ENCODE measurements around the gene NRAP.
A peak's percentile ranks its signal among the peaks of the same experiment; 100 is the strongest.
"Not testable (repeated sequence)": the region's sequence is repeated elsewhere in the genome, so short reads cannot be mapped to it uniquely, and the experiment has no call there.

Gene NRAP

DNA sequence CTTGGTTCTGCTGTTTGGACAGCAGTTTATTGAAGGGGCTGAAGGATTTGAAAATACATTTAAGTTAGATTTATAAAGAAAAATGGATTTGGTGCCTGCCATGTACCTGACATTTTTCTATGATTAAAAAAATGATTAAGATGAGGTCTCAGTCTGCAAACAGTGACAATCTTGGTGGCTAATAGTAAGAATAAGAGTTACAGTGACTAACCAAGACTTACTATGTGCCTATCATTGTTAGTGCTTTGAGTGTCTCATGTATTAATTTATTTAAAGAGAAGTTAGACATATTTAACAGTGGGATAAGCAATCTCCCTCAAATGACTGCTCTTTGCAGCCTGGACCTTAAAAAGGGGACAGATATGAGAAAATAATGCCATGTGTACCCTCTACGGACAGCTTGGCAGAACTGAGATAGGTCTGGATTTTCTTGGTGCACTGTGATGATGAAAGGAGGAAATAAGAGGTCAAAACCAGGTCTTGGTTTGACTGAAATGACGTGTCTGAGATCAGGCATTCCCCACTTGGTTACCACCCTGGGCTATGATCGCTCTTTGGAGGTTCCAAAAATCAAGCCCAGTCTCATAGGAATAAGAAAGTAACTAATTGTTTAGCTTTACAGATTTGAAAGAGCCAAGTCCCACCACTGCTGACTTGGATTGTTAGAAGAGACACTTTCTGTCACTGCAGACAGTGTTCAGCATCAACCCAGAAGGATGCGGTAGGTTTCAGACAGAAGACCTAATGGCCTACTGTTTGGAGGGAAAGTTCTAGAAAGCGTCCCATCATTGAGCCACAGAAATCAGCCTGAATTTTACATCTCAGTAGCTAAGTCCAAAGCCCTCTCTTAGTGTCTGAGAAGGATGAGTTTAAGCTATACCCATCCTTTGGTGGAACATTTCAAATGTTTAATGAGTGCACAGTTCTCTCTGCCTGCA is 18.0 kb upstream of the NRAP start:
- DNase-seq (ENCODE audit: low read depth in 2 of 2, low spot score in 1 of 2): no peak

GRCh38 chr10:113680190-113681111 is 16.6 kb upstream of the NRAP start:
- peak in 1 of 2 donors; percentile 35 for DNase-seq (ENCODE audit: low read depth in 2 of 2, low spot score in 1 of 2)

- peak; percentile 60 to 71 for DNase-seq (ENCODE audit: low read depth in 2 of 2, low spot score in 1 of 2)
Observed at GRCh38 chr10:113679463-113680189, 15.8 kb upstream of the NRAP start, which contains the start of gene CASP7. TSS of gene CASP7 (plus strand) at chr10:113679912. CDS start at chr10:113697494, 17,582 bp downstream.

GRCh38 chr10:113666682-113667252 is 2.9 kb upstream of the NRAP start:
- DNase-seq (ENCODE audit: low read depth in 2 of 2, low spot score in 1 of 2): no peak

DNA sequence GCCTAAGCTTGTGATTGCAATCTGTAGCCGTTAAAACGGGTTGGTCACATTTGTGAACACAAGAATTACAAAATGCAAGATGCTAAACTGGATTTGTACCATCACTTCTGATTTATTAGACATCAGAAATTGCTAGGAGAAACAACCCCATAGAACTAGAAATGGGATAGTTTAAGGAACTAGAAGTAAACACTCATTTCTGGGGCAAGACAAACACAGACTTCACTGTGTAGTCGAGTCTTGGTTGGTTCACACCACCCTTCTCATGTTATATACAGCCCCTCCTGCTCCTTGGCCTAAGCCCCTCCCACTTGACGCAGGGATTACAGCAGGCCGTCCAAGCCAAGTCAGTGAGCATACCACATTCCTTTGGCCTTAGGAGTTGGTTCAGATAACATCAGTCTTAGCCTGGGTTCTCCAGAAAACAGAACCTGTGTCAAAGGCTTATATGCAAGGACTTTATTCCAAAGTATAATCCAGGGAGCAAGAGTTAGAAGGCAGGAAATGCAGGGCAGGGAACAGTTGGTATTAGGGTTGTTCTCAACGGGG is 2.0 kb upstream of the NRAP start:
- DNase-seq (ENCODE audit: low read depth in 2 of 2, low spot score in 1 of 2): no peak

DNA sequence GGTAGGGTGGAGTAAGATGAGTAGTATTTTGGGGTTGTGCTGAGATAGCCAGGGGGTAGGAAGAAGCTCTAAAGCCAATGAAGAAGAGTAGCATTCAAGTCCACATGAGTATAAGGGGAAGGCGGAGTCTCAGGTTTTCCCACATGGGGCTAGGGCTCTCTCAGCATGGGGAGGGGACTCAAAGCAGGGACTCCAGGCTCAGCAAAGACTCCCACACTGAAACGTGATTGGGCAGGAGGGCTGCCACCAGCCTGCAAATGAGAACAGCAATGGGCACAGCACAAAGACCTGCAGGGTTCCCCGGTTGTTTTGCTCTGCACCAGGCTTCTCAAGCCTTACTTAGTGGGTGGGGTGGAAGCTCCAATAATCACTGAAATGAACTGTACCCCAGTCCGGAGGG is 1.5 kb upstream of the NRAP start:
- DNase-seq (ENCODE audit: low read depth in 2 of 2, low spot score in 1 of 2): no peak

GRCh38 chr10:113663142-113663541 is 699 bp downstream of the NRAP start:
- DNase-seq (ENCODE audit: low read depth in 2 of 2, low spot score in 1 of 2): no peak

DNA sequence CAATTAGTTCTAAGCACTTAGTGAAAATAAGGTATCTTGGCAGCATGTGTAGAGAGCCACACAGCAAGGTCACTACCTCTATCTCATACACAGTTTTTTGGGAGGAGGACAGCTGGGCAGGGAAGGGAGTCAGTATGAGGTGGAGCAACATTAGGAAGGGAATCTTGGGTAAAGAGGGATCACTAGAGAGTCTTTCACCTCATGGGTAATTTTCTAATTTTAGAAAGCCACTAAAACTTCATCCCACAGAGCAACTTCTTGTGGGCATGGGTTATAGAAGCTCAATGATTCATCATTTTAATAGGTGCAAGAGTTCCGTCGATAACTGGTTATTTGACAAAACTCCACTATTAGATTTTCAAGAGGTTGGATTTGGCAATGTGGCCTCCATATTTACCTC is 2.5 kb downstream of the NRAP start:
- DNase-seq (ENCODE audit: low read depth in 2 of 2, low spot score in 1 of 2): no peak

- no peak for DNase-seq (ENCODE audit: low read depth in 2 of 2, low spot score in 1 of 2)
Observed at GRCh38 chr10:113657544-113657943, 6.3 kb downstream of the NRAP start.

DNA sequence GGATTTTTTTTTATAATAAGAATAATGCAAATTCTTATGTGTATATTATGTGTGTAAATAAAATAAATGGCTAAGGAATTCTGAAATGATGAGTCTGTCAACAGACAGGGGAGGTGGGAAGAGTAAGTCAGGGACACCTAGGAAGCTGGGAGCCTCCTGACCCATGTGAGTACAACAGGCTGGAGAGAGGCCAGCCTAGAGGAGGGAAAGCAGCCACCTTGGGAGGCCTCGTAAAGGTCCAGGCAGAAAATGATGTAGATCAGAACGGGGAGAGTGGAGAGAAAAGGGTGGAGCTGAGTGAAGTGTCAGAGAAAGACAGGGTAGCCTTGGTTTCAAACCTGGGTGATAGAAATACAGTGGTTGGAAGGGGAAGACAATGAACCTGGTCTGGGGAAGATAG is 6.9 kb downstream of the NRAP start:
- no peak for DNase-seq (ENCODE audit: low read depth in 2 of 2, low spot score in 1 of 2)

GRCh38 chr10:113652456-113652855 is 11.4 kb downstream of the NRAP start:
- DNase-seq (ENCODE audit: low read depth in 2 of 2, low spot score in 1 of 2): not testable (repeated sequence)

DNA sequence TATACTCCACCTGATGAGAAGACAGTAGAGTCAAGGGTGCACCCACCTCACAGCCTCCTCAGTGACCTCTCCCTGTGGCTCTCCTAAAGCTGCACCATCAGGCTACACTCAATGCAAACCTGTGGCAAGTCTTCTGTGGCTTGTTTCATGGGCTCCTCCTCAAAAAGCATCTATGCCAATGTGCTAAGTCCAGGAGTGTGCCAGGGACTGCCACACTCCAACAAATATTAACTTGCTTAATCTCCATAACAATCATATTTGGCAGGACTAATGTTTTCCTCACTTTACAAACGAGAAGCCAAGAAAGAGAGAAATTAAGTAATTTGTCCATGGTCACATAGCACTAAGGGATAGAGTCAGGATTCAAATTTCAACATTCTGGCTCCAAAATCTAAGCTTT is 11.9 kb downstream of the NRAP start:
- no peak for DNase-seq (ENCODE audit: low read depth in 2 of 2, low spot score in 1 of 2)

DNA sequence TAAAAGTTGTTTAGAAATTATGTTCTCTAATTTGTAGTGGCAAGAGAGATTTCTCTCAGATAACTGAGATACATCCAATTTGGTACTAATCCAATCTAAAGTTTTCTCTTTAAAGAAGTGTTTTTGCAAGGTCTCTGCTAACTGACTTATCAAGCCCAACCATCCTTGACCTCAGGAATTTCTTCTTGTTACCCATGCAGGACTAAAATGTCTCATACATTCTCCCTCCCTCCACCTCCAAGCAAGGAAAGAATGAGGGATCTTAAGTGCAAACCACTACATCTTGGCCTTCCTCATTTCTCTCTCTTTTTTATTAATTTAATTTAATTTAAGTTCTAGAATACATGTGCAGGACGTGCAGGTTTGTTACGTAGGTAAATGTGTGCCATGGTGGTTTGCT is 12.8 kb downstream of the NRAP start:
- no peak for DNase-seq (ENCODE audit: low read depth in 2 of 2, low spot score in 1 of 2)

DNA sequence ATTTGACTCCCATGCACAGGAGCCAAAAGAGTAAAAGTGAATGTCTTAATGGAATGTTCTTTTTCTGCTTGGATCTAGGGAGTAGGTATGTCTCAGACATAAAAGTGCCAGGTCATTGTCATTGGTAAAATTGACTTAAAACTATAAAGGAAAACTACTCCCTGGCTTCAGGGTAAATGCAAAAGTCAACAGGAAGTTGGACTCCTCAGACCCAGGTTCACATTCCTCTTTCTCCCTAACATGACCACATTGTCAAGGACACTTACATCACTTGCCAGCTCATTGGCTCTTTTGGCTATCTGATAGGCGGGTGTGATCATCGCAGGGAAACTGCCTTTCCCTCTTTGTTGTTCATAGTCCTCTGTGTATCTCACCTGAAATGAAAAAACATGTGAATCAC is 13.7 kb downstream of the NRAP start:
- no peak for DNase-seq (ENCODE audit: low read depth in 2 of 2, low spot score in 1 of 2)

DNA sequence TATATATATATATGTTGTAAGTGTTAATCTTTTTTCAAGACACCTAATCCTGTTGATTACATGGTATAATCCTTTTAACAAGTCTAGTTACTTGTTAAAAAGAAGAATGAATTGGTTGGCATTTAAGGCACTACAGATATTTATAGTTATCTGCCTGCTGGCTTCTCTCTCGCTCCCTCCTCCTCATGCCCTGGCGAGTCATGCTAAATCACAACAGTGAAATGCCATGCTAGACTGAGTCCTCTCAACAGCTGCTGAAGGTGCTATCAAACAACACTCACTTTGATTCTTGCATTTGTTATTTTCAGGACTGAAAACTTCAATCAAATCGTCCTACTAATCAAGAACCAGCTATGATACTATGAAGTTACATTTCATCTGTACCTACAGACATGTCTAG is 15.4 kb downstream of the NRAP start:
- no peak for DNase-seq (ENCODE audit: low read depth in 2 of 2, low spot score in 1 of 2)

GRCh38 chr10:113647812-113648211 is 16.0 kb downstream of the NRAP start:
- no peak for DNase-seq (ENCODE audit: low read depth in 2 of 2, low spot score in 1 of 2)

GRCh38 chr10:113646336-113647201 is 17.3 kb downstream of the NRAP start:
- DNase-seq (ENCODE audit: low read depth in 2 of 2, low spot score in 1 of 2): no peak

- no peak for DNase-seq (ENCODE audit: low read depth in 2 of 2, low spot score in 1 of 2)
Observed at GRCh38 chr10:113644185-113645120, 19.4 kb downstream of the NRAP start.
